ENCODE data around the gene ERBB3.
"Not testable (repeated sequence)": the region's sequence is repeated elsewhere in the genome, so short reads cannot be mapped to it uniquely, and the experiment has no call there.

Gene ERBB3

DNA sequence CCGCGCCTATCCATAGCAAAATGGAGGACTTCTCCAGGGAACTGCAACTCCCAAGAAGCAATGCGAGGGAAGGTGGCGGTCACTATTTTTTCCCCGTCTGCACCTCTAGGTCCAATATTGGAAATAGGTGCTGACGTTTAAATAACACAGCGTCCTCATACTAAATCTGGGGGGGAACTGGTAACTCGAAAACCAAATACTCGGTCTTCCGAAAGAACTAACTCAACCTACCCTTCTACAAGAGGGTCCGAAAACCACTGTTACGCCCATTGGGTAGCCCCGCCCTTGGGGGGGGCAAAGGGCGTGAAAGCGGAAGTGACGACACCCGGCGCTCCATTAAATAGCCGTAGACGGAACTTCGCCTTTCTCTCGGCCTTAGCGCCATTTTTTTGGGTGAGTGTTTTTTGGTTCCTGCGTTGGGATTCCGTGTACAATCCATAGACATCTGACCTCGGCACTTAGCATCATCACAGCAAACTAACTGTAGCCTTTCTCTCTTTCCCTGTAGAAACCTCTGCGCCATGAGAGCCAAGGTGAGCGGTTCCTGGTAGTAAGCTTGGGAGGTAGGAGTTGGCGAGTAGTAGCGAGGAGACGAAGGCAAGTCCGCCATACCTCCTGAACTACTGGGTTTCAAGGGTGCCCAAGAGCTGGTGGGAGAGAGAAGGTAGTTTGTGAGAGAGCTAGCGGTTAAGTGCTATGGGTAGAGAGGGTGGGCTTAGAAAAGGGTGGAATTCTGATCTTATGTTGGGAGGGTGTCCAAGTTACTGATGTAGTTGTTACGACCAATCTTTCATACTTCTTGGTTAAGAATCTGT, 36.5 kb downstream of the ERBB3 start, which contains the start of gene RPL41:
TSS of gene RPL41 (plus strand) at position 367 of the 815 bp plus-strand sequence.
- DNase-seq: peak; percentile 92

DNA sequence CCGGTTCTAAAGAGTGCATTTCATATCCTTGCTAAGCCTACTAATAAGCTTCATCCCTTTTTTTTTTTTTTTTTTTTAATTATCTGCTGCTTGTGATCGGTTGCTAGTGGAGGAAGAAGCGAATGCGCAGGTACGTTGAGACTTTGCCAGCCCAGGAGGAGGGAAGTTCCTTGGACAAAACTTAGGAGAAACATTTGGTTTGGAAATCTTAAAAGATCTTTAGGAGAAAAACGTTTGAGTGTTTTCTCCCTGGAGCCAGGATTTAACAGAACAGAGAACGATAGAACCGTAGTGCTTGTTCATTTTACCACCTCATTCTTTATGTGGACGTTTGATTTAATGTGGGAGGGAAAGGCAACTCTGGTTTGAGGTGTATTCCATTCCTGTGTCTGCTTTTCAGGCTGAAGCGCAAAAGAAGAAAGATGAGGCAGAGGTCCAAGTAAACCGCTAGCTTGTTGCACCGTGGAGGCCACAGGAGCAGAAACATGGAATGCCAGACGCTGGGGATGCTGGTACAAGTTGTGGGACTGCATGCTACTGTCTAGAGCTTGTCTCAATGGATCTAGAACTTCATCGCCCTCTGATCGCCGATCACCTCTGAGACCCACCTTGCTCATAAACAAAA, 37.2 kb downstream of the ERBB3 start:
- not testable (repeated sequence) for DNase-seq

DNA sequence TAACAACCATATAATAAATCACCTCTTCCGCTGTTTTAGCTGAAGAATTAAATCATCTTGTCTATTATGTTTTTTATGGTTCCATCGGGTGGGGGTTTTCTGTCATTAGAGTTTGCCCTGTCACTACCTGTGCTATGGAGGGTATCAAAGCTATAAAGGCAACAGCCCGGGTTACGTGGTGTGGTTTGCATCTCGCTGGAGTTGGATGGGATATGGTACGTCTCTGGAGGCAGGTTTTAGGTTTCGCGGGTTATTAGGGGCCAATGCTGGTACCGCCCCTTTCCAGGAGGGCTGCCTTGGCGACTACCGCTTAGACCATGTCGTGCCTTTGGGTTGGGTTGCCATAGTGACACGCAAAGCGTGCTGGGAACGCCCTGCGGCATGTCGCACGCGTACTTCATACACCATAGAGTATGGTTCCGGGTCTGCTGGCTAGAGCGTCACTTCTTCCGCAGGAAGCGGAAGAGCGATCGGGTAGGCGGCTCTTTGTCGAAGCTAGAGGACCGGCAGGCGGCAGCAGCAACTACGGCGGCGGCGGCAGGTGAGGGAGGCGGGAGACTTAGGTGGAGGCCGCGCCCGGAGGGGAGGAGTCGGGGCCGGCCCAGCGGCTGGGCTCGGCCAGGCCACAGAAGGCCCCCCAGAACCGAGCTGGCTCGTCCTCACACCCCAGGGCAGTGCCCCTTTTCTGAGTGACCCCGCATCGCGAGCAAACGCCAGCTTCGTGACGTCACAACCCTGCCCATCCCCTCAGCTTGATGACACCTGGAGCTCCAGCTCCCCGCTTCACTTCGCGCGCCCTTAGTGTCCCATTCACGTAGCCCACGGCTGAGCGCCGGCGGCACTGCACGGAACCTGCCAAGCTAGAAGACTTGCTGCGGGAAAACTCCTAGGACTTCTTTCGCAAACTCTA, 38.1 kb downstream of the ERBB3 start, which contains the start of gene ZC3H10:
TSS of gene ZC3H10 (plus strand) at position 489 of the 910 bp plus-strand sequence. CDS start 2,297 bp downstream, outside the sequence.
- peak; percentile 100 for DNase-seq

DNA sequence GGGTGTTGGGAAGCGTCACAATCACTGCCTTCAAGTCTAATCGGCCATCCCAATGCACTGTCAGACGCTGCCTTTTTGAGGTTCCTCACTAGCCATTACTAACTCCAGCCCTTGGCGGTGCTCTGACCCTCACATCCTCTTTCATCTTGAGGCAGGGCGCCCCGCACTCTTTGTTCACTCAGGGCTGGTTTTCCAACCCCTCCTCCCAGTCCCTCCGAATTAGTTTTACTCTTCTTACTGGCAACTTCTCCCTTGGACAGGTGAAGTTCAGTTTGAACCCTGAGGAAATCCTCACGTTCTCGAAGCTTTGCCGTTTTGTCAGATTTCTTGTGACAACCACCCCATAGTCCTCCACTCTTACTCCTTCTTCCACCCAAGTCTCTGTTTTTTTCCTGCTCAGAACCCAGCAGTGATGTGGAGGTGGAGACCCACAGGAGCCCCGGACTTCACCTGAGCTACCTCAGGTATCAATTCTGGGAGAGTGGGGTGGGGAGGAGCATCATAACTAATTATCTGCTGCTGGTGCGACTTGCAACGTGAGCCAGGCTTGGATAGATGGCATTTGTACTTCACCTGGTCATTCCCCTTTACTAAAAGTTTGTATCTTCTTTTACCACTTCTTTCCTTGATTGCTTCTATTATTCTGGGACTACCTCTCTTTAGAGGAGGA, 38.9 kb downstream of the ERBB3 start:
- DNase-seq: no peak

DNA sequence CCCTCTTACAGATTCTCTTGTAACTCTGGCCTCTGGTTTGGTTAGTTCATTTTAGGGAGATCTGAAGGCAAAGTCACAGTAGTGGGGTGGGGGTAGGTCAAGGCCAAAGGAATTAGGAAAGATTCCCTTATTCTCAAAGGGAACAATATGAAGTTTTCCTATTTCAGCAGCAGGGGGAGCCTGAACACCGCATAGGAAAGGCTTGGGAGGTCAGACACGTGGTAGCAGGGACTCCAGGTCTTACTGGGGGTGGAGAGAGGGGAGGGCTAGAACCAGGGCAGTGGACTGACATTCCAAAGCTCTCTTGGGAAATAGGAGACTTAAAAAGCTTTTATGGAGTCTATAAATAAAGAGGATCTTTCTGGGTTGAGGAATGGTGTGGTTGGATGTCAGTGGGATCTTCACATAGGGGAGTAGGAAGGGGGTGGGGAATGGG, 39.4 kb downstream of the ERBB3 start:
- DNase-seq: peak; percentile 47

DNA sequence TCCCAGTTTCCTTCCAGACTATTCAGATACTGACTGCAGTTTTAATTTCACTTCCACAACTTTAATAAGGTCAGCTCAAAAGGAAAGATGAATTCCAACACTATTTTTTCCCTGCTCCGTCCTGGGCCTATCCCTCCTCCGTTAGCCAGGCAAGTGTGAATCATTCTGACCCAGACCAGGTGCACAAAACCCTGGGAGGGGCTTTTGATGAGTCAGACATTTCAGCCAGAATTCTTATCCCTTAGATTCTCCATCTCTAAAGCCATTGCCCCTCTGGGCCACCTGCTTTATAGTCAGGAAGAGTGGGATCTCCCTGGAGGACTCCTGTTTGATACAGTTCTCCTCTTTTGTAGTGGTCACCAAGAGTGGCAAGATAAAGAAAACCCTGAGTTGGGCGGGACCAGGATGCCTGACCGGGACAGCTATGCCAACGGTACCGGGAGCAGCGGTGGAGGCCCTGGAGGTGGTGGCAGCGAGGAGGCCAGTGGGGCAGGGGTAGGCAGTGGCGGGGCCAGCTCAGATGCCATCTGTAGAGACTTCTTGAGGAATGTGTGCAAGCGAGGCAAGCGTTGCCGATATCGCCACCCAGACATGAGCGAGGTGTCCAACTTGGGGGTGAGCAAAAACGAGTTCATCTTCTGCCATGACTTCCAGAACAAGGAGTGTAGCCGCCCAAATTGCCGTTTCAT, 40.3 kb downstream of the ERBB3 start:
- DNase-seq: no peak

DNA sequence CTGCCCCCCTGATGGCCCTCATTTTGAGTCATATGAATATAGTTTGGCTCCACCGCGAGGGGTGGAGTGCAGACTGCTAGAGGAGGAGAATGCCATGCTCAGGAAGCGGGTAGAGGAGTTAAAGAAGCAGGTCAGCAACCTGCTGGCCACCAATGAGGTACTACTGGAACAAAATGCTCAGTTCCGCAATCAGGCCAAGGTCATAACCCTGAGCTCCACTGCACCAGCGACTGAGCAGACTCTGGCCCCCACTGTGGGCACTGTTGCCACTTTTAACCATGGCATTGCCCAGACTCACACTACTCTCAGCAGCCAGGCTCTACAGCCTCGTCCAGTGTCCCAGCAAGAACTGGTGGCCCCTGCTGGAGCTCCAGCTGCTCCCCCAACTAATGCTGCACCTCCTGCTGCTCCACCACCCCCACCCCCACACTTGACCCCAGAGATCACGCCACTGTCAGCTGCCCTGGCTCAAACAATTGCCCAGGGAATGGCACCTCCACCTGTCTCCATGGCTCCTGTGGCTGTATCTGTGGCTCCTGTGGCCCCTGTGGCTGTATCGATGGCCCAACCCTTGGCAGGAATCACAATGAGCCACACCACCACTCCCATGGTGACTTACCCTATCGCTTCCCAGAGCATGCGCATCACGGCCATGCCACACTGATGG, 41.4 kb downstream of the ERBB3 start:
- DNase-seq: no peak

DNA sequence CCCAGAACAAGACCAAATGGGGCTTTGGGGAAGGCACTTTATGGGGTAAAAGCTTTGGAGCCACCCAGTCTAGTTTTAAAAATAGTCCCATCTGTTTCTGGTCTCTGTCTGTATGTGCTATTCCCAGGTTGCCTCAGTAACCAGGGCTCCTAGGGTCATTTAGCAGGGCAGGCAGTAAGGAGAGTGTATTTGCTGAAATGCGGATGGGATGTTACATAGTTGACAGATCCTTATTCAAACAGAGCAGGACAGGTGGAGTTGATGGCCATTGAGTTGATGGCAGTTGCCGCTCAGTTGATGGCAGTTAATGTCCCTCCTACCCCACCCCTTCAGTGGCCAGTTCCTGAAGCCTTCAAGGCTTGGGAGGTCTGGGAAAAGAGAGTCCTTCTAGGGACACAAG, 42.7 kb downstream of the ERBB3 start:
- DNase-seq: no peak

DNA sequence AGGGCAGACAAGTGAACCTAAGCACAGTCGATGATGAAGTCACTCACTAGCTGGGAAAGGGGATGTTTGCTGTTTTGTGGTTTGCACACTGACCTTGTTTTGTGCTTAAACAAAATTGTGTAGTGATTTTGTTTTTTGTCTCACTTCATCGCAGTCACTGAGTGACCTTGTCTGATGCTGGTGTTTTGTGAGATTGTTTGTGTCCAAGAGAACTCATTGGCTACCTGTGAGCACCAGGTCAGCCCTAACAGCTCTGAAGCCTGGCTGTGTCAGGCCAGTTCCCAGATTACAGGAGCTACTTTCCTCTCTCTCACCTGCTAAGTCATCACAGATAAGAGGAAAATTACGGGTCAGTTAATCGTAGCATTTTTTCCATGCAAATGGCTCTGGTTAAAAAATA, 44.2 kb downstream of the ERBB3 start:
- no peak for DNase-seq

DNA sequence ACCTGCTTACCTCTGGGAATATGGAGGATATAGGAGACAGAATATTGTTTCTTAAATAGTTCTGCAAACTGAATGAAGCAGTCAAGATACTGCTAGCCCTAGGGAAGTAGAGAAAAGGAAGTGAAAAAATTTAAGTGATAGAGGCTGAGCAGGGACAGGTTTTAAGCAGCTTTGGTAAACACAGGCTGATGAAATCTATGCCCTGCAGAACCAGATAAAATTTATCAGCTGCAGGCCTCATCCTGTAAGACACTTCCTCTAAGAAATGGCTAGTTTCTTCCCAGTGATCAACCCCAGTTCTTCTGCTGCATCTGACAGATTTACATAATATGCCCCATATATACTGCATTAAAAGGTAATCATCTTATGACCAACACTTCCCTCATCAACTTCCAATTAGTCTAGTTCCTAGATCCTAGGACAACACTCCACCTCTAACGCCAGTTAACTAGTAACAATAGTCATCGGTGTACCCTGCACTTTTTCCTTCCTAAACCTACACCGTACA, 46.8 kb downstream of the ERBB3 start:
- DNase-seq: no peak

DNA sequence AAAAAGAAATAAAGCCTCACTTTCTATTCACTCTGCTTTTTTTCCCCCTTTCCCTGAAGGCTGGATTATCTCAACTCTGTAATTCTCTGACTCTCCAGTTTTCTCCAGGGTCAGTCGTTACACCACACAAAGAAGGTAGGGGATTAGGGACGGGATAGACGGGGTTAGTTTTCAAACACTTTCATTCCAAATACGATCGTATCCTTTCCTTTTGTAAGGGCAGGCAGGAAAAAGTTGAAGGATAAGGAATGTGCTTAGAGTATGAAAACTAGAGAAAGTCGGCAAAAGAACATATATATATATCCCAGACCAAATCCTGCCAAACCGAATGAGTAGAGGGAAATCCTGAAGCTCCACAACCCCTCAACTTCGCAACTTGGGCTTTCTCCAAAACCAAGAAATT, 47.5 kb downstream of the ERBB3 start:
- no peak for DNase-seq

DNA sequence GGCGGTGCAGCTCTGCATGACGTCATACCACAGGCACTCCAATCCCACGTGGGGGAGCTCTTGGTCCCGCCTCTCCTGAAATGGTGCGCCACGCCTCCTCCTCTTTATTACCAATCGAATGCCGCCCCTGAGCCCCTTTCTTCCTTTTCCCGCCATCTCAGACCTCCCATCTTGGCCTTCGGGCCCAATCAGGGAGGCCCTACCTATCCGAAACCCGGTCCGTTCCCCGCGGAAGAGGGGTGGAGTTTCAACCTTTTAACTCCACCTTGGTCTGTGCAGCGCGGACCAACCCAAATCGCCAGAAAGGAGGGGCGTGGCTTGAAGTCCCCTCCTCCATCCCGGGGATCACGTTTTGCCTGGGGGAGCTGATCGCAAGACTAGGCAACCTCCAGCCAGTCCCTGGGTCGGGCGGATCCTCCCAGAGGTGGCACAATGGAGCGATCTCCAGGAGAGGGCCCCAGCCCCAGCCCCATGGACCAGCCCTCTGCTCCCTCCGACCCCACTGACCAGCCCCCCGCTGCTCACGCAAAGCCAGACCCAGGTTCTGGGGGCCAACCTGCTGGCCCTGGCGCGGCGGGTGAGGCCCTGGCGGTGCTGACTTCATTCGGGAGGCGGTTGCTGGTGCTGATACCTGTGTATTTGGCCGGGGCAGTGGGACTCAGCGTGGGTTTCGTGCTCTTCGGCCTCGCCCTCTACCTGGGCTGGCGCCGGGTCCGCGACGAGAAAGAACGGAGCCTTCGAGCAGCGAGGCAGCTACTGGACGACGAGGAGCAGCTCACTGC, 48.1 kb downstream of the ERBB3 start, which contains the start of gene ESYT1:
TSS of gene ESYT1 (plus strand) at position 380 of the 782 bp plus-strand sequence. CDS start at position 433, 53 bp downstream.
- DNase-seq: peak; percentile 99

DNA sequence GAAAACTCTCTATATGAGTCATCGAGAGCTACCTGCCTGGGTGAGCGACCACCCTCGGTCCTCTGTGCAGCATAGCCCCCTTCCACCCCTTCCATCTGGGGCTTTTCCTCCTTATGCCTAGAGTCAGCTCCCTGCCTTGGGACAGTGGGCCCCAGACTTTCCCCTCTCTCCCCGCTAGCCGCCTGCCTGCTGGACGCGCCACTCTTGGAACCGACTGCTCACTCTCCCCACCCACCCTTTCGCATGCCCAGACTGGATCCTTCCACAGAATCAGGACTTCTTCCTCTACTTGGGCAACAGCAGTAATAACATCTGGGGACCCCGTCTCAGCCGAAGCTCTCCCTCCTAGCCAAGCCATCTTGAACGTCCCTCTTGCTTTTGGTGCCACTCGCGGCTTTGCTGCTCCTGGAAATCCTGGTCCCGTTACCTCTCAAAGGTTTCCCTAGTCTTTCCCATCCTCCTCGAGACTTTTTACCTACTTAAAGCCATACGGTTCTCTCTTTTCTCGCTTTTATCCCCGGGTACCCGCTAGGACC, 48.8 kb downstream of the ERBB3 start:
- no peak for DNase-seq

DNA sequence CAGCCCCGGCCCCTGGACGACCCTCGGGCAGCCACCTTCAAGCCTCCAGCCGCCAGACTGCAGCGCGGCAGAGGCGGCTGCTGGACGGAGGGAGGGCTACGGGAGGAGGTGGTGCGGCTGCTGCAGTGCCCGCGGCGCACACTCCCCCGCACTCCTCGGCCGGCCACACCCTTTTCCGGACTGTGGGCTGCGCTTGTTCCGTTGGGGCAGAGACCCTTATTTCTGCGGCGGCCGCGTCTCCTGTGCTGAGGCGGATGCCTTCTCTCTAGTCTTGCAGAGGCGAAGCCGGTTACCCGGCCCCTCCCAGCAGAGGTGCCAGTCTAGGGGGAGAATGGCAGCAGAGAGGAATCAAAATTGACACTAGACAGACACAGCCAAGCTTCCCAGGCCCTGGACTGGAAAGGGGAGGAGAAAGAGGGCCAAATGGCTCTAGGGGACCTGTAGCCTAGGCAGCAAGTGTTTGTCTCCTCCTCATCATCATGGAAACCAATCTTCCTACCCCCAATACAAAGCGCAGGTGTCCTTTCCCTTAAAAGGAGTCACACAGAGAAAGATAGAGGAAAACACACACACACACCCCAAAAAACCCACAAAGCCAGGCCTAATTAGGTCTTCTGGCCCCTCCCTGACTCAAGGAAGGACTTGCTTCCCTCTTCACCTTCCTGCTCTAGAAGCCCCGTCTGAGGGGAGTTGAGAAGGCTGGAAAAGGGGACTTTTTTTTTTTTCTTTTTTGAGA, 49.4 kb downstream of the ERBB3 start:
- peak; percentile 27 for DNase-seq

DNA sequence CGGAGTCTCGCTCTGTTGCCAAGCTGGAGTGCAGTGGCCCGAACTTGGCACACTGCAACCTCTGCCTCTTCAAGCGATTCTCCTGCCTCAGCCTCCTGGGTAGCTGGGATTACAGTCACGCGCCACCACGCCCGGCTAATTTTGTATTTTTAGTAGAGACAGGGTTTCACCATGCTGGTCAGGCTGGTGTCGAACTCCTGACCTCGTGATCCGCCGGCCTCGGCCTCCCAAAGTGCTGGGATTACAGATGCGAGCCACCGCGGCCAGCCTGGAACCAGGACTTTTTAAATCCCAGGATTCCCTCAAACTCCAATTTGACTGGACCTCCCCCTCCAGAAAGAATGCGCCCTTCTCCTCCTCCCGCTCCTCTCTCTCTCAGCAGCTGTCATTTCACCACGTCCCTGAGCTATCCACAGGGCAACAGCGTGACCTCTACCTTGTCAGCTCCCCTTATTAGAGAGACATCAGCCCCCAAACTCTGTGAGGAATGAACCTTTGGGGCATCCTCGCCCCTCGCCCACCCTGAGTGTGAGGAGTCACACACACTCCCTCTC, 50.1 kb downstream of the ERBB3 start:
- DNase-seq: no peak

DNA sequence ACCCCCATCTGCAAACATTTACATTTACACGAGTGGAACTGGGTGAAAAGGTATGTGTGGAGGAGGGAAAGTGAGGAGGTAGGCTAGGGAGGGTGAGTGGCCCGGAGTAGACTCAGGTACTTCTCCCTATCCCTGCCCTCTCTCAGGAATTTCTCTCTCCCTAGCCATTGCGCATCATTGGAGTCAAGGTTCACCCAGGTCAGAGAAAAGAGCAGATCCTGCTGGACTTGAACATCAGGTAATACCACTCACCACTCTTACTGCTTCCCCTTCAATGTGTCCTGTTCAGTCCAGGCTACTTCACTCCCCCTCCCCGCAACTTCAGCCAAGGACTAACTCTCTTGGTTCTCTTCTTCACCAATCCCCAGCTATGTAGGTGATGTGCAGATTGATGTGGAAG, 50.9 kb downstream of the ERBB3 start:
- DNase-seq: no peak

DNA sequence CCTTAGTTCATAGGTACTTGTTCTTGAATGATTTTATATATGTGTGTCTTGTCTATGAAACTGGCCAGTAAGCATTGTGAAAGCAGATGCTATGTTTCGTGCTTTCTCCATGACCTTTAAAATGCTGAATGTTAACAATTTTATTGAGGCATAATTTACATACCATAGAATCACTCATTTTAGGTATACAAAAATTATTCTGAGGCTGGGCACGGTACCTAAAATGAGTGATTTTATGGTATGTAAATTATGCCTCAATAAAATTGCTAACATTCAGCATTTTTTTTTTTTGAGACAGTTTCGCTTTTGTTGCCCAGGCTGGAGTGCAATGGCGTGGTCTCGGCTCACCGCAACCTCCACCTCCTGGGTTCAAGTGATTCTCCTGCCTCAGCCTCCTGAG, 54.9 kb downstream of the ERBB3 start:
- no peak for DNase-seq

DNA sequence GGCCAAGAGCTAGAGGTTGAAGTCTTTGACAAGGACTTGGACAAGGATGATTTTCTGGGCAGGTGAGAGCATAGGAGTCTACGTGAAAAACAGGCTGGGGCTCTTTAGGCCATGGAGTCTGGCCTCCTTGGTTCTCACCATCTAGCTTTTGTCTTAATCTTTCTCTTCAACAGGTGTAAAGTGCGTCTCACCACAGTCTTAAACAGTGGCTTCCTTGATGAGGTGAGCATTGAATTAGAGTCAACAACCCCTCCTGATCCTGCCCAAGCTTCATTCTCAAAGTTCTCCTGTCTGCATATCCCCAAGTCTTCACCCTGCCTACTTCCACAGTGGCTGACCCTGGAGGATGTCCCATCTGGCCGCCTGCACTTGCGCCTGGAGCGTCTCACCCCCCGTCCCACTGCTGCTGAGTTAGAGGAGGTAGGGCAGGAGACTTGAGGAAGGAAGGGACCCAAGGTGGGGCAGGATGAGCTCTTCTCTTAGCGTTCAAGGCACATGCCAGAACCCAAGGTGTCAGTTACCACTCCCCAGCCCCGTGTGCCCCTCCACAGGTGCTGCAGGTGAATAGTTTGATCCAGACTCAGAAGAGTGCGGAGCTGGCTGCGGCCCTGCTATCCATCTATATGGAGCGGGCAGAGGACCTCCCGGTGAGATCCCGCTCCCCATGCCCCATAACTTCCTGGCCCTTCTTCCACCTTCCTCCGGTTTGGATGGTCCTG, 58.0 kb downstream of the ERBB3 start:
- DNase-seq: no peak
